ENCODE measurements around the gene B3GALT5. TPM values are rescaled to one million over a fixed set of nuclear protein-coding genes. Genes with fewer than 3 reads are reported as not detected.

The B3GALT5 gene
- total and polyA plus RNA-seq, 10 donors, result 0.02 to 0.34 (median 0.13) TPM; not detected in 1

GRCh38 chr21:39710866-39711265 lies 98.1 kb downstream of the B3GALT5 start:
- no peak for DNase-seq
- H3K27me3 ChIP-seq (replicated peaks in 1 of 7), result peaks cover 0 to 15% (median 0%) of the 10 kb centered on the region in 7 donors
- no peaks in the 10 kb centered on the region for H3K4me1 ChIP-seq
- WGBS, 5 donors, result 90 to 97% (median 91%) methylated on average over 2 to 8 of the region's 8 CpGs
- H3K9me3 ChIP-seq, result no peaks in the 10 kb centered on the region
- no peak overlapping the region for H3K4me3 ChIP-seq
- intact Hi-C loops (cut with DNase I; ENCODE audit: low total_unique reads), result no loop called here
- no peak overlapping the region for H3K27ac ChIP-seq
- H3K36me3 ChIP-seq, result no peaks in the 10 kb centered on the region
- TF ChIP-seq POLR2AphosphoS5 (IDR thresholded peaks at IDR 0.05) (no peak), POLR2A (IDR thresholded peaks at IDR 0.05) (no peak), CTCF (IDR thresholded peaks at IDR 0.05 in 8 of 11, conservative IDR thresholded peaks at IDR 0.05 in 3 of 11) (no peak)

- Histone ChIP-seq H3K27ac (no peak overlapping the region), H3K4me3 (no peak overlapping the region), H3K9me3 (no peaks in the 10 kb centered on the region), H3K4me1 (no peaks in the 10 kb centered on the region), H3K27me3 (replicated peaks in 1 of 7) (peaks cover 0 to 20% (median 0%) of the 10 kb centered on the region in 7 donors), H3K36me3 (no peaks in the 10 kb centered on the region)
- TF ChIP-seq POLR2A (IDR thresholded peaks at IDR 0.05) (no peak), CTCF (IDR thresholded peaks at IDR 0.05 in 8 of 11, conservative IDR thresholded peaks at IDR 0.05 in 3 of 11) (no peak), POLR2AphosphoS5 (IDR thresholded peaks at IDR 0.05) (no peak)
- intact Hi-C loops (cut with DNase I; ENCODE audit: low total_unique reads), result no loop called here
- 73 to 75% (median 73%) methylated on average over 7 of the region's 7 CpGs for WGBS, 5 donors
- no peak for DNase-seq
Observed at GRCh38 chr21:39712273-39712672, 99.5 kb downstream of the B3GALT5 start.

- Histone ChIP-seq H3K4me3 (no peak overlapping the region), H3K4me1 (no peaks in the 10 kb centered on the region), H3K27ac (no peak overlapping the region), H3K36me3 (no peaks in the 10 kb centered on the region), H3K27me3 (replicated peaks in 1 of 7) (peaks cover 0 to 20% (median 0%) of the 10 kb centered on the region in 7 donors), H3K9me3 (no peaks in the 10 kb centered on the region)
- DNase-seq, result no peak
- intact Hi-C loops (cut with DNase I; ENCODE audit: low total_unique reads), result no loop called here
- TF ChIP-seq CTCF (IDR thresholded peaks at IDR 0.05 in 8 of 11, conservative IDR thresholded peaks at IDR 0.05 in 3 of 11) (no peak), POLR2A (IDR thresholded peaks at IDR 0.05) (no peak), POLR2AphosphoS5 (IDR thresholded peaks at IDR 0.05) (no peak)
- WGBS, 5 donors, result 63 to 70% (median 67%) methylated on average over 3 of the region's 3 CpGs
Observed at GRCh38 chr21:39712976-39713375, 100.2 kb downstream of the B3GALT5 start.

GRCh38 chr21:39713905-39714304 lies 101.2 kb downstream of the B3GALT5 start:
- TF ChIP-seq CTCF (IDR thresholded peaks at IDR 0.05 in 8 of 11, conservative IDR thresholded peaks at IDR 0.05 in 3 of 11) (no peak), POLR2A (IDR thresholded peaks at IDR 0.05) (no peak), POLR2AphosphoS5 (IDR thresholded peaks at IDR 0.05) (no peak)
- Histone ChIP-seq H3K27ac (no peak overlapping the region), H3K36me3 (no peaks in the 10 kb centered on the region), H3K4me3 (no peak overlapping the region), H3K27me3 (replicated peaks in 1 of 7) (peaks cover 0 to 20% (median 0%) of the 10 kb centered on the region in 7 donors), H3K9me3 (no peaks in the 10 kb centered on the region), H3K4me1 (no peaks in the 10 kb centered on the region)
- WGBS, 5 donors, result 89 to 94% (median 92%) methylated on average over 7 of the region's 7 CpGs
- intact Hi-C loops (cut with DNase I; ENCODE audit: low total_unique reads), result loop anchor here (2.0 kb wide), 1 partner anchor 193 kb away; no protein-coding TSS in a partner anchor
- DNase-seq, result no peak

All from spleen (tissue), 11 donors.